HEK293 (cell line): ENCODE results near the gene MTFR1L.

Experiments
- BCL11B ChIP-seq: fragments of 450-650 bp; formaldehyde crosslinking; IDR thresholded peaks from 2 replicates; pipeline ENCODE4 v1.5.1; 2016; ENCODE audit warnings: low read depth, missing biosample characterization, missing genetic modification characterization
- KLF17 ChIP-seq: fragments of 450-650 bp; formaldehyde crosslinking; IDR thresholded peaks from 2 replicates; pipeline ENCODE4 v1.5.1; 2016; ENCODE audit warnings: missing biosample characterization, missing genetic modification characterization
- KLF8 ChIP-seq: fragments of 450-650 bp; formaldehyde crosslinking; IDR thresholded peaks from 2 replicates; pipeline ENCODE4 v1.5.1; 2016; ENCODE audit warnings: missing biosample characterization, missing genetic modification characterization
- KLF9 ChIP-seq: fragments of 450-650 bp; formaldehyde crosslinking; IDR thresholded peaks from 2 replicates; pipeline ENCODE4 v1.5.1; 2016; ENCODE audit warnings: missing biosample characterization, missing genetic modification characterization, low read depth
- TRIM28 ChIP-seq: IDR thresholded peaks from 2 replicates; pipeline ENCODE4 v1.6.1; 2011; ENCODE audit warnings: low read length, control low read depth, borderline replicate concordance
- ZBTB10 ChIP-seq: fragments of 450-650 bp; formaldehyde crosslinking; IDR thresholded peaks from 2 replicates; pipeline ENCODE4 v1.5.1; 2016; ENCODE audit warnings: missing biosample characterization, missing genetic modification characterization
- ZBTB26 ChIP-seq: fragments of 450-650 bp; formaldehyde crosslinking; optimal IDR thresholded peaks from 2 replicates; pipeline ENCODE3; 2016; ENCODE audit warnings: missing biosample characterization, mild to moderate bottlenecking, missing genetic modification characterization
- ZBTB48 ChIP-seq: fragments of 450-650 bp; formaldehyde crosslinking; IDR thresholded peaks from 2 replicates; pipeline ENCODE4 v1.5.1; 2016; ENCODE audit warnings: missing biosample characterization, missing genetic modification characterization
- ZEB2 ChIP-seq: fragments of 450-650 bp; formaldehyde crosslinking; IDR thresholded peaks from 2 replicates; pipeline ENCODE4 v1.5.1; 2016; ENCODE audit warnings: missing biosample characterization, missing genetic modification characterization
- ZNF174 ChIP-seq: fragments of 450-650 bp; formaldehyde crosslinking; IDR thresholded peaks from 2 replicates; pipeline ENCODE4 v1.5.0; 2017; ENCODE audit warnings: missing biosample characterization, mild to moderate bottlenecking, missing genetic modification characterization
- ZNF175 ChIP-seq: fragments of 450-650 bp; formaldehyde crosslinking; IDR thresholded peaks from 2 replicates; pipeline ENCODE4 v1.5.1; 2016; ENCODE audit warnings: missing biosample characterization, missing genetic modification characterization
- ZNF2 ChIP-seq: fragments of 450-650 bp; formaldehyde crosslinking; IDR thresholded peaks from 2 replicates; pipeline ENCODE4 v1.5.1; 2016; ENCODE audit warnings: missing biosample characterization, missing genetic modification characterization
- ZNF221 ChIP-seq: fragments of 450-650 bp; formaldehyde crosslinking; IDR thresholded peaks from 2 replicates; pipeline ENCODE4 v1.5.1; 2017; ENCODE audit warnings: missing biosample characterization, missing genetic modification characterization, borderline replicate concordance
- ZNF24 ChIP-seq: fragments of 450-650 bp; formaldehyde crosslinking; IDR thresholded peaks from 2 replicates; pipeline ENCODE4 v1.5.1; 2016; ENCODE audit warnings: missing biosample characterization, missing genetic modification characterization
- ZNF302 ChIP-seq: fragments of 450-650 bp; formaldehyde crosslinking; IDR thresholded peaks from 2 replicates; pipeline ENCODE4 v1.5.1; 2016; ENCODE audit warnings: missing biosample characterization, missing genetic modification characterization, low read depth
- ZNF311 ChIP-seq: fragments of 450-650 bp; formaldehyde crosslinking; IDR thresholded peaks from 2 replicates; pipeline ENCODE4 v1.5.1; 2017; ENCODE audit warnings: missing biosample characterization, missing genetic modification characterization, borderline replicate concordance
- ZNF324 ChIP-seq: fragments of 450-650 bp; formaldehyde crosslinking; IDR thresholded peaks from 2 replicates; pipeline ENCODE4 v1.5.1; 2016; ENCODE audit warnings: missing biosample characterization, missing genetic modification characterization
- ZNF335 ChIP-seq: fragments of 450-650 bp; formaldehyde crosslinking; conservative IDR thresholded peaks from 2 replicates; pipeline ENCODE4 v1.5.1; 2016; ENCODE audit warnings: missing biosample characterization, missing genetic modification characterization
- ZNF398 ChIP-seq: fragments of 450-650 bp; formaldehyde crosslinking; IDR thresholded peaks from 2 replicates; pipeline ENCODE4 v1.5.1; 2017; ENCODE audit warnings: missing biosample characterization, missing genetic modification characterization
- ZNF423 ChIP-seq: fragments of 450-650 bp; formaldehyde crosslinking; IDR thresholded peaks from 2 replicates; pipeline ENCODE4 v1.5.1; 2016; ENCODE audit warnings: missing biosample characterization, missing genetic modification characterization
- ZNF433 ChIP-seq: fragments of 450-650 bp; formaldehyde crosslinking; IDR thresholded peaks from 2 replicates; pipeline ENCODE4 v1.5.1; 2016; ENCODE audit warnings: missing biosample characterization, missing genetic modification characterization, low read depth
- ZNF510 ChIP-seq: fragments of 450-650 bp; formaldehyde crosslinking; IDR thresholded peaks from 2 replicates; pipeline ENCODE4 v1.5.1; 2018; ENCODE audit warnings: mild to moderate bottlenecking, missing genetic modification characterization, missing biosample characterization; ENCODE audit not compliant: insufficient replicate concordance
- ZNF514 ChIP-seq: fragments of 450-650 bp; formaldehyde crosslinking; IDR thresholded peaks from 2 replicates; pipeline ENCODE4 v1.5.1; 2016; ENCODE audit warnings: missing biosample characterization, missing genetic modification characterization
- ZNF529 ChIP-seq: fragments of 450-650 bp; formaldehyde crosslinking; IDR thresholded peaks from 2 replicates; pipeline ENCODE4 v1.5.1; 2017; ENCODE audit warnings: missing genetic modification characterization, missing biosample characterization; ENCODE audit not compliant: insufficient replicate concordance
- ZNF561 ChIP-seq: fragments of 450-650 bp; IDR thresholded peaks from 2 replicates; pipeline ENCODE4 v1.5.1; 2018; ENCODE audit warnings: missing biosample characterization, missing genetic modification characterization, borderline replicate concordance
- ZNF580 ChIP-seq: fragments of 450-650 bp; formaldehyde crosslinking; IDR thresholded peaks from 2 replicates; pipeline ENCODE4 v1.5.1; 2016; ENCODE audit warnings: missing biosample characterization, missing genetic modification characterization
- ZNF596 ChIP-seq: fragments of 450-650 bp; IDR thresholded peaks from 2 replicates; pipeline ENCODE4 v1.5.0; 2018; ENCODE audit warnings: missing biosample characterization, mild to moderate bottlenecking, missing genetic modification characterization, moderate library complexity
- ZNF629 ChIP-seq: fragments of 450-650 bp; formaldehyde crosslinking; IDR thresholded peaks from 2 replicates; pipeline ENCODE4 v1.5.1; 2017; ENCODE audit warnings: missing biosample characterization, missing genetic modification characterization
- ZNF670 ChIP-seq: fragments of 450-650 bp; formaldehyde crosslinking; IDR thresholded peaks from 2 replicates; pipeline ENCODE4 v1.5.1; 2016; ENCODE audit warnings: missing biosample characterization, missing genetic modification characterization, low read depth
- ZNF677 ChIP-seq: fragments of 450-650 bp; IDR thresholded peaks from 2 replicates; pipeline ENCODE4 v1.5.0; 2018; ENCODE audit warnings: missing biosample characterization, mild to moderate bottlenecking, missing genetic modification characterization, moderate library complexity
- ZNF768 ChIP-seq: fragments of 450-650 bp; formaldehyde crosslinking; IDR thresholded peaks from 2 replicates; pipeline ENCODE4 v1.5.1; 2018; ENCODE audit warnings: missing biosample characterization, mild to moderate bottlenecking, missing genetic modification characterization
- ZNF792 ChIP-seq: fragments of 450-650 bp; formaldehyde crosslinking; IDR thresholded peaks from 2 replicates; pipeline ENCODE4 v1.5.1; 2016; ENCODE audit warnings: missing biosample characterization, missing genetic modification characterization

MTFR1L gene

GRCh38 chr1:25819491-25820246 is at the start of gene MTFR1L (continued):
- TF ChIP-seq ZNF311 (tag by site-specific recombination) (no peak), ZNF510 (no peak), ZNF2 (tag by site-specific recombination) (peak; percentile 25; the same call in 1 of the 2 replicates), ZNF670 (tag by site-specific recombination) (no peak), ZNF629 (0 out of 2 replicates have a peak, but pooled peaks have one; percentile 26), ZEB2 (tag by site-specific recombination) (peak; percentile 78), ZNF514 (tag by site-specific recombination) (no peak), ZNF768 (no peak), ZNF221 (no peak), BCL11B (tag by site-specific recombination) (no peak; the same call in 1 of the 2 replicates), ZBTB10 (tag by site-specific recombination) (peak; percentile 83; the same call in 1 of the 2 replicates), ZNF580 (tag by site-specific recombination) (peak; percentile 85), KLF17 (tag by site-specific recombination) (peak; percentile 63), ZNF433 (tag by site-specific recombination) (no peak), ZNF596 (tag by site-specific recombination) (0 out of 2 replicates have a peak, but pooled peaks have one; percentile 3), ZNF302 (tag by site-specific recombination) (no peak), ZNF24 (tag by site-specific recombination) (no peak), ZNF529 (tag by site-specific recombination) (no peak), ZNF175 (tag by site-specific recombination) (no peak), ZNF335 (tag by site-specific recombination) (peak; percentile 77; the same call in 1 of the 2 replicates), ZNF677 (no peak), ZNF174 (no peak), KLF9 (tag by site-specific recombination) (peak; percentile 96), ZBTB48 (tag by site-specific recombination) (peak; percentile 99), ZNF423 (tag by site-specific recombination) (peak; percentile 20; the same call in 1 of the 2 replicates), ZNF792 (no peak), KLF8 (tag by site-specific recombination) (peak; percentile 98), ZNF324 (peak; percentile 16), TRIM28 (no peak), ZNF561 (tag by site-specific recombination) (no peak), ZBTB26 (tag by site-specific recombination) (peak; percentile 95), ZNF398 (peak; percentile 75)
